ENCODE measurements around the gene CNNM2. TPM values are rescaled to one million over a fixed set of nuclear protein-coding genes. Genes with fewer than 3 reads are reported as not detected.

The CNNM2 gene
- total and polyA plus RNA-seq, 11 donors, result 1.3 to 6.3 (median 3.4) TPM

GRCh38 chr10:102930720-102931119, 12.6 kb downstream of the CNNM2 start:
- intact Hi-C loops (cut with DNase I), result no loop called here
- H3K27ac ChIP-seq, result no peak overlapping the region
- 90 to 93% (median 92%) methylated on average over 2 of the region's 2 CpGs for WGBS, 4 donors
- ATAC-seq (no peak), DNase-seq (no peak)
- no peak overlapping the region for H3K4me3 ChIP-seq
- peaks cover 0 to 7% (median 0%) of the 10 kb centered on the region in 12 donors for H3K9me3 ChIP-seq
- H3K36me3 ChIP-seq, result peaks cover 0 to 13% (median 0%) of the 10 kb centered on the region in 9 donors
- no peaks in the 10 kb centered on the region for H3K27me3 ChIP-seq
- TF ChIP-seq POLR2A (IDR thresholded peaks at IDR 0.05) (no peak), CTCF (IDR thresholded peaks at IDR 0.05) (no peak)
- no peaks in the 10 kb centered on the region for H3K4me1 ChIP-seq

GRCh38 chr10:102931643-102932042, 13.5 kb downstream of the CNNM2 start:
- 84 to 88% (median 88%) methylated on average over 5 of the region's 5 CpGs for WGBS, 4 donors
- TF ChIP-seq CTCF (IDR thresholded peaks at IDR 0.05), result no peak
- TF ChIP-seq POLR2A (IDR thresholded peaks at IDR 0.05), result no peak
- no peaks in the 10 kb centered on the region for H3K4me1 ChIP-seq
- H3K36me3 ChIP-seq, result peaks cover 0 to 13% (median 0%) of the 10 kb centered on the region in 9 donors
- no peaks in the 10 kb centered on the region for H3K27me3 ChIP-seq
- intact Hi-C loops (cut with DNase I), result no loop called here
- no peak overlapping the region for H3K27ac ChIP-seq
- DNase-seq, result no peak
- H3K9me3 ChIP-seq, result peaks cover 0 to 7% (median 0%) of the 10 kb centered on the region in 12 donors
- no peak for ATAC-seq
- H3K4me3 ChIP-seq, result no peak overlapping the region

GRCh38 chr10:102935505-102935904, 17.4 kb downstream of the CNNM2 start:
- ATAC-seq, result no peak
- Histone ChIP-seq H3K9me3 (peaks cover 0 to 7% (median 0%) of the 10 kb centered on the region in 12 donors), H3K4me3 (no peak overlapping the region), H3K27me3 (no peaks in the 10 kb centered on the region), H3K36me3 (peaks cover 0 to 5% (median 0%) of the 10 kb centered on the region in 9 donors), H3K4me1 (no peaks in the 10 kb centered on the region), H3K27ac (no peak overlapping the region)
- intact Hi-C loops (cut with DNase I), result no loop called here
- TF ChIP-seq CTCF (IDR thresholded peaks at IDR 0.05) (no peak), POLR2A (IDR thresholded peaks at IDR 0.05) (no peak)
- WGBS, 4 donors, result 94 to 97% (median 96%) methylated on average over 4 of the region's 4 CpGs
- DNase-seq, result no peak

GRCh38 chr10:102935939-102936605, 18.0 kb downstream of the CNNM2 start:
- ATAC-seq, result no peak
- DNase-seq, result no peak
- H3K9me3 ChIP-seq, result peaks cover 0 to 7% (median 0%) of the 10 kb centered on the region in 12 donors
- no peak overlapping the region for H3K27ac ChIP-seq
- H3K4me1 ChIP-seq, result no peaks in the 10 kb centered on the region
- peaks cover 0 to 8% (median 0%) of the 10 kb centered on the region in 9 donors for H3K36me3 ChIP-seq
- H3K27me3 ChIP-seq, result no peaks in the 10 kb centered on the region
- intact Hi-C loops (cut with DNase I), result no loop called here
- no peak overlapping the region for H3K4me3 ChIP-seq
- whole genome bisulfite sequencing, 4 donors, result 86 to 92% (median 88%) methylated on average over 3 of the region's 3 CpGs
- TF ChIP-seq CTCF (IDR thresholded peaks at IDR 0.05), result no peak

All from heart left ventricle (tissue), 16 donors.